HepG2 (cell line): ENCODE data around the gene TBC1D10A. TPM values are rescaled to one million over a fixed set of nuclear protein-coding genes. Genes with fewer than 3 reads are reported as not detected.

Source experiments
- ATAC-seq: fragments of 200-7000 bp; cut with Tn5 transposase; 3 replicates; pipeline ENCODE4 v1.9.1; 2020; ENCODE audit warnings: mild to moderate bottlenecking, moderate library complexity
- BruUV-seq: library from RNA; stranded (reverse); fragments of 400-500 nt; replicated peaks from 2 replicates; lab custom pipeline; 2021; lab: Mats Ljungman, UMichigan
- CTCF ChIA-PET: fragments of 300-600 bp; formaldehyde crosslinking; extraction: SDS; loops from one replicate; lab custom pipeline; 2021; ENCODE audit warnings: low total read pairs, inconsistent platforms, low intra/inter-chr PET ratio; lab: Yijun Ruan, JAX
- POLR2A ChIA-PET: fragments of 350-600 bp; sonication (Branson Sonifier 250); formaldehyde crosslinking; loops from one replicate; lab custom pipeline; 2020; ENCODE audit warnings: antibody characterized with exemption, inconsistent platforms; lab: Yijun Ruan, JAX
- DNase-seq: peaks from one replicate; pipeline ENCODE4 v3.0.0-alpha.2; 2015; ENCODE audit warnings: low spot score
- FAIRE-seq: peaks from 3 replicates; lab custom pipeline; 2011; peaks lifted over from hg19 to GRCh38; lab: Jason Lieb, UNC
- H2AFZ ChIP-seq: one replicate; pipeline ENCODE4 v1.6.1; 2011; ENCODE audit warnings: low read length, inconsistent platforms
- H3K27ac ChIP-seq: fragments of 300-600 bp; 3 replicates; pipeline ENCODE4 v1.8.0; 2011; ENCODE audit warnings: mixed run types, mild to moderate bottlenecking, mixed read lengths, low read length, inconsistent platforms; ENCODE audit not compliant: insufficient read depth; ENCODE audit errors: extremely low read length
- H3K27me3 ChIP-seq, 2 experiments: fragments of 200-600 bp in 1 of 2; 2 replicates in 1 of 2; 3 replicates in 1 of 2; pipeline versions ENCODE4 v1.6.0 to v1.8.0; 2011; ENCODE audit warnings: low read length in 2 of 2, mild to moderate bottlenecking in 2 of 2, moderate library complexity in 2 of 2, inconsistent platforms in 1 of 2; ENCODE audit not compliant: insufficient read depth in 2 of 2, control insufficient read depth in 1 of 2
- H3K36me3 ChIP-seq, 2 experiments: fragments of 200-600 bp in 1 of 2; replicated peaks in 1 of 2; 2 replicates in 1 of 2; 3 replicates in 1 of 2; pipeline versions ENCODE4 v1.5.1 to v1.8.0; 2011; ENCODE audit warnings: low read length in 2 of 2, inconsistent platforms in 1 of 2; ENCODE audit not compliant: insufficient read depth in 2 of 2, control insufficient read depth in 1 of 2
- H3K4me1 ChIP-seq: 2 replicates; pipeline ENCODE4 v1.5.1; 2012; ENCODE audit warnings: low read length, inconsistent platforms; ENCODE audit not compliant: insufficient read depth
- H3K4me2 ChIP-seq: 2 replicates; pipeline ENCODE4 v1.6.0; 2011; ENCODE audit warnings: low read depth, low read length, inconsistent platforms
- H3K4me3 ChIP-seq, 3 experiments: fragments of 200-600 bp in 1 of 3; sonication (generic), shearing (Covaris generic) in 1 of 3; replicated peaks in 1 of 3; 2 replicates each; pipeline ENCODE4 v1.5.1; 2011 to 2016; ENCODE audit warnings: low read length in 3 of 3, inconsistent platforms in 2 of 3, low read depth in 2 of 3, mild to moderate bottlenecking in 2 of 3, control low read depth in 1 of 3, mixed read lengths in 1 of 3; ENCODE audit not compliant: insufficient read depth in 1 of 3
- H3K79me2 ChIP-seq: one replicate; pipeline ENCODE4 v1.6.1; 2011; ENCODE audit warnings: low read length, inconsistent platforms; ENCODE audit not compliant: insufficient read depth
- H3K9ac ChIP-seq: 2 replicates; pipeline ENCODE4 v1.6.0; 2011; ENCODE audit warnings: mild to moderate bottlenecking, low read depth, low read length, inconsistent platforms; ENCODE audit not compliant: insufficient read depth
- H3K9me3 ChIP-seq: 2 replicates; pipeline ENCODE4 v1.5.1; 2012; ENCODE audit warnings: mild to moderate bottlenecking, low read length
- H4K20me1 ChIP-seq: 2 replicates; pipeline ENCODE4 v1.6.0; 2011; ENCODE audit warnings: inconsistent platforms, mild to moderate bottlenecking, low read length, moderate library complexity; ENCODE audit not compliant: insufficient read depth
- BCL6 ChIP-seq: IDR thresholded peaks from 2 replicates; pipeline ENCODE4 v1.6.1; 2016; ENCODE audit warnings: missing genetic modification reagents, missing compliant biosample characterization
- NPAS2 ChIP-seq: sonication (generic); formaldehyde crosslinking; IDR thresholded peaks from 2 replicates; pipeline ENCODE4 v1.8.0; 2022; ENCODE audit warnings: mild to moderate bottlenecking, missing genetic modification reagents, borderline replicate concordance
- PAF1 ChIP-seq: IDR thresholded peaks from 2 replicates; pipeline ENCODE4 v1.6.1; 2016; ENCODE audit warnings: missing genetic modification reagents, missing compliant biosample characterization
- ZKSCAN1 ChIP-seq: fragments of 150-350 bp; IDR thresholded peaks from 2 replicates; pipeline ENCODE4 v1.6.1; 2014; ENCODE audit warnings: low read length
- ZNF124 ChIP-seq: sonication (generic); formaldehyde crosslinking; IDR thresholded peaks from 2 replicates; pipeline ENCODE4 v1.4.0; 2020; ENCODE audit warnings: missing genetic modification reagents
- WGBS: methylation state at CpG from one replicate; pipeline ENCODE4 v1.1.6; 2017; ENCODE audit warnings: low lambda C conversion rate; 5-methylcytosine and 5-hydroxymethylcytosine counted together
- in situ Hi-C: cut with HindIII; loops from 2 replicates; pipeline ENCODE4 v1.10.0; 2017; ENCODE audit warnings: low pct_unique_long_range_greater_than_20kb; ENCODE audit not compliant: extremely low pct_ligation_motif_present
- intact Hi-C: fragments of 100-400 bp; cut with micrococcal nuclease; formaldehyde crosslinking; loops from one replicate; pipeline ENCODE4 v1.10.0; 2022; ENCODE audit not compliant: unreplicated experiment
- polyA plus RNA-seq, 8 experiments: library from polyadenylated mRNA; depleted of rRNA in 3 of 8; stranded (reverse) in 7 of 8; unstranded in 1 of 8; fragments of >200 nt; fragmentation: Illumina TruSeq in 4 of 8; extraction: Trizol in 4 of 8; gene quantifications; 2 replicates each; pipeline versions ENCODE4 v1.2.1 to v1.2.3, GENCODE V29; 2011 to 2016; ENCODE audit warnings: low read depth in 4 of 8, missing spikeins in 1 of 8, mixed read lengths in 1 of 8; ENCODE audit not compliant: insufficient read depth in 1 of 8
- total RNA-seq, 5 experiments: library from RNA; depleted of rRNA; stranded (reverse); fragments of >200 nt; fragmentation: Illumina TruSeq; extraction: Trizol; gene quantifications; 2 replicates each; pipeline ENCODE4 v1.2.3, GENCODE V29; 2016; ENCODE audit warnings: low read depth in 1 of 5
- TF ChIP-seq, protein P1 (sequence below): sonication (generic); formaldehyde crosslinking; IDR thresholded peaks from 2 replicates; pipeline ENCODE4 v1.8.0; 2022; ENCODE audit warnings: low read depth, missing genetic modification reagents
- TF ChIP-seq, protein P2 (sequence below): sonication (generic); formaldehyde crosslinking; IDR thresholded peaks from 2 replicates; pipeline ENCODE4 v1.4.0; 2020; ENCODE audit warnings: missing genetic modification reagents, borderline replicate concordance

TBC1D10A gene
- total and polyA plus RNA-seq, 2 of the 13 experiments (the other 11 are each of a cell fraction or from before 2014, with no cell fraction given), result 4.2 to 4.9 TPM

DNA sequence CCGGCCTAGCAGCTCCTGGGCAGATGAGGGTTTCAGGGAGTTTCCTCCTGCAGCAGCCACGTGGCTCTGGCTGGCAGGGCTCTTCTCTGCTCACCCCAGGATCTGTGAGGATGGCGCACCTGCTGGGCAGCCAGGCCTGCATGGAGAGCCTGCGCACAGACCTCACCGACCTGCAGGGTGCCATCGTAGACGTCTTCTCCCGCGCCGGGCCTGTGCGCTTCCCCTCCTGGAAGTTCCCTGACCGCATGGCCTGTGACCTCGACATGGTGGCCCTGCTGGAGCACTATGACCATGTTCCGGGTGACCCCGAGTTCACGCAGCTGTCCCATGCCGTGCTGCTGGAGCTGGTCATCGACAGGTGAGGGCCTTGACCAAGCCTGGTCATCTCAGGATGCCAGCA is 39.1 kb upstream of the TBC1D10A start:
- CTCF ChIA-PET, result no interaction called here
- no TSS peak for BruUV-seq
- Histone ChIP-seq H3K27me3 (no peaks in the 10 kb centered on the region), H3K27ac (no peak overlapping the region), H3K79me2 (no peaks in the 10 kb centered on the region), H2AFZ (no peak overlapping the region), H3K4me2 (no peak overlapping the region), H3K36me3 (no peaks in the 10 kb centered on the region; a peak in 1 of 5 replicates), H3K4me3 (no peak overlapping the region), H3K9ac (no peak overlapping the region), H3K9me3 (no peaks in the 10 kb centered on the region), H3K4me1 (no peaks in the 10 kb centered on the region)
- DNase-seq (no peak), FAIRE-seq (no peak), ATAC-seq (no peak)
- intact Hi-C loops, result no loop called here
- in situ Hi-C loops, result no loop called here
- WGBS, result 88% methylated on average over 8 of the region's 18 CpGs
- POLR2A ChIA-PET, result no interaction called here
- TF ChIP-seq BCL6 (CRISPR knock-in tag) (no peak), ZKSCAN1 (no peak), PAF1 (CRISPR knock-in tag) (no peak), NPAS2 (CRISPR knock-in tag) (no peak)
- TF ChIP-seq, all 625 proteins: peak for 0
- H4K20me1 ChIP-seq, result no peaks in the 10 kb centered on the region

DNA sequence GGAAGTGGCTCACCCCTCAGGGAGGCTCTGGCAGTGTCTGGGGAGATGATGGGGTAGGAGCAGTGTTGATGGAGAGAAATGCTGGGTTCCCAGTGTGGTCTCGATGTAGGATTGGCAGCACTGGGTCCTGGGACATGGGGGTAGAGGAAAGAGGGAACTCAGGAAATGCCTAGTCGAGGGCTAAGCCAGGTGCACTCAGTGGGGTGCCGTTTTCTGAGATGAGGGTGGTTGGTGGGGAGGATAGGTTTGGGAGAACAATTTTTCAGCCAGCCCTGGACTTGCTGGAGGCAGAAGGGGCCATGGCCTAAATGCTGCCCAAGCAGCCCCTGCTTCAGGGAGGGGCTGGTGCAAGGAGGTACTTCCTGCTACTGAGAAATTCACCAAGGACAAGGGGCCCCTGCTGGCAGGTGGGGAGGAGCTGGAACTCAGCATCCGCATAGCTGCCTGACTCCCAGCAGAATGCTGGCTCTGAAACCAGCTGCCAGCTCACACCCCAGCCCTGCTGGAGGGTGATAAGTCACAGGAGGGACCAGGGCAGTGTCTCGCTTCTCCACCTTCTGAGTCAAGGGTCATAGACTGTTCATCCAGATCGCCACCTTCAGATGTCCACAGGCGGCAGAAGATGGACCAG is 36.0 kb upstream of the TBC1D10A start:
- intact Hi-C loops, result no loop called here
- ATAC-seq, result no peak
- TF ChIP-seq ZNF124 (CRISPR knock-in tag), result no peak
- TF ChIP-seq, protein P1, sequence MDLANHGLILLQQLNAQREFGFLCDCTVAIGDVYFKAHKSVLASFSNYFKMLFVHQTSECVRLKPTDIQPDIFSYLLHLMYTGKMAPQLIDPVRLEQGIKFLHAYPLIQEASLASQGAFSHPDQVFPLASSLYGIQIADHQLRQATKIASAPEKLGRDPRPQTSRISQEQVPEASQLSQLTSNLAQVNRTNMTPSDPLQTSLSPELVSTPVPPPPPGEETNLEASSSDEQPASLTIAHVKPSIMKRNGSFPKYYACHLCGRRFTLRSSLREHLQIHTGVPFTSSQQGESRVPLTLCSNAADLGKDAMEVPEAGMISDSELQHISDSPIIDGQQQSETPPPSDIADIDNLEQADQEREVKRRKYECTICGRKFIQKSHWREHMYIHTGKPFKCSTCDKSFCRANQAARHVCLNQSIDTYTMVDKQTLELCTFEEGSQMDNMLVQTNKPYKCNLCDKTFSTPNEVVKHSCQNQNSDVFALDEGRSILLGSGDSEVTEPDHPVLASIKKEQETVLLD (CRISPR knock-in tag), result no peak
- TF ChIP-seq, protein P2, sequence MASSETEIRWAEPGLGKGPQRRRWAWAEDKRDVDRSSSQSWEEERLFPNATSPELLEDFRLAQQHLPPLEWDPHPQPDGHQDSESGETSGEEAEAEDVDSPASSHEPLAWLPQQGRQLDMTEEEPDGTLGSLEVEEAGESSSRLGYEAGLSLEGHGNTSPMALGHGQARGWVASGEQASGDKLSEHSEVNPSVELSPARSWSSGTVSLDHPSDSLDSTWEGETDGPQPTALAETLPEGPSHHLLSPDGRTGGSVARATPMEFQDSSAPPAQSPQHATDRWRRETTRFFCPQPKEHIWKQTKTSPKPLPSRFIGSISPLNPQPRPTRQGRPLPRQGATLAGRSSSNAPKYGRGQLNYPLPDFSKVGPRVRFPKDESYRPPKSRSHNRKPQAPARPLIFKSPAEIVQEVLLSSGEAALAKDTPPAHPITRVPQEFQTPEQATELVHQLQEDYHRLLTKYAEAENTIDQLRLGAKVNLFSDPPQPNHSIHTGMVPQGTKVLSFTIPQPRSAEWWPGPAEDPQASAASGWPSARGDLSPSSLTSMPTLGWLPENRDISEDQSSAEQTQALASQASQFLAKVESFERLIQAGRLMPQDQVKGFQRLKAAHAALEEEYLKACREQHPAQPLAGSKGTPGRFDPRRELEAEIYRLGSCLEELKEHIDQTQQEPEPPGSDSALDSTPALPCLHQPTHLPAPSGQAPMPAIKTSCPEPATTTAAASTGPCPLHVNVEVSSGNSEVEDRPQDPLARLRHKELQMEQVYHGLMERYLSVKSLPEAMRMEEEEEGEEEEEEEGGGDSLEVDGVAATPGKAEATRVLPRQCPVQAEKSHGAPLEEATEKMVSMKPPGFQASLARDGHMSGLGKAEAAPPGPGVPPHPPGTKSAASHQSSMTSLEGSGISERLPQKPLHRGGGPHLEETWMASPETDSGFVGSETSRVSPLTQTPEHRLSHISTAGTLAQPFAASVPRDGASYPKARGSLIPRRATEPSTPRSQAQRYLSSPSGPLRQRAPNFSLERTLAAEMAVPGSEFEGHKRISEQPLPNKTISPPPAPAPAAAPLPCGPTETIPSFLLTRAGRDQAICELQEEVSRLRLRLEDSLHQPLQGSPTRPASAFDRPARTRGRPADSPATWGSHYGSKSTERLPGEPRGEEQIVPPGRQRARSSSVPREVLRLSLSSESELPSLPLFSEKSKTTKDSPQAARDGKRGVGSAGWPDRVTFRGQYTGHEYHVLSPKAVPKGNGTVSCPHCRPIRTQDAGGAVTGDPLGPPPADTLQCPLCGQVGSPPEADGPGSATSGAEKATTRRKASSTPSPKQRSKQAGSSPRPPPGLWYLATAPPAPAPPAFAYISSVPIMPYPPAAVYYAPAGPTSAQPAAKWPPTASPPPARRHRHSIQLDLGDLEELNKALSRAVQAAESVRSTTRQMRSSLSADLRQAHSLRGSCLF (CRISPR knock-in tag), result no peak

More for the DNA sequence above, 36.0 kb upstream of the TBC1D10A start:
- H3K9me3 ChIP-seq, result no peaks in the 10 kb centered on the region
- 85% methylated on average over 6 of the region's 7 CpGs for WGBS
- H3K27ac ChIP-seq, result no peak overlapping the region
- POLR2A ChIA-PET, result no interaction called here
- no peaks in the 10 kb centered on the region; a peak in 1 of 5 replicates for H3K36me3 ChIP-seq
- no peaks in the 10 kb centered on the region for H4K20me1 ChIP-seq
- no peaks in the 10 kb centered on the region for H3K27me3 ChIP-seq
- H3K4me1 ChIP-seq, result peaks cover 6% of the 10 kb centered on the region; the same call in 1 of the 2 replicates
- FAIRE-seq (no peak), DNase-seq (no peak)
- H3K9ac ChIP-seq, result no peak overlapping the region
- H3K4me2 ChIP-seq, result no peak overlapping the region
- no peak overlapping the region for H3K4me3 ChIP-seq
- CTCF ChIA-PET, result no interaction called here
- no TSS peak for BruUV-seq
- no peak overlapping the region for H2AFZ ChIP-seq
- in situ Hi-C loops, result no loop called here
- H3K79me2 ChIP-seq, result no peaks in the 10 kb centered on the region
